Colonic mucosa (tissue), 4 donors: ENCODE measurements around the gene ALS2CL. TPM values are rescaled to one million over a fixed set of nuclear protein-coding genes. Genes with fewer than 3 reads are reported as not detected.

Source experiments
- DNase-seq: peaks from one replicate; pipeline ENCODE4 v3.0.0-alpha.2; 2020
- H3K27ac ChIP-seq: fragments of 200-600 bp; one replicate; pipeline ENCODE4 v1.8.0; 2021
- H3K27me3 ChIP-seq: fragments of 200-600 bp; one replicate; pipeline ENCODE4 v1.8.0; 2021
- H3K36me3 ChIP-seq: fragments of 200-600 bp; one replicate; pipeline ENCODE4 v1.8.0; 2021
- H3K4me1 ChIP-seq: fragments of 200-600 bp; one replicate; pipeline ENCODE4 v1.8.0; 2021; ENCODE audit warnings: mild to moderate bottlenecking
- H3K4me3 ChIP-seq: fragments of 200-600 bp; one replicate; pipeline ENCODE4 v1.8.0; 2021
- H3K9ac ChIP-seq, 2 donors: one replicate each; pipeline ENCODE4 v1.7.0; 2013; ENCODE audit warnings: control low read depth in 2 of 2, low read depth in 2 of 2, low read length in 2 of 2
- H3K9me3 ChIP-seq: fragments of 200-600 bp; one replicate; pipeline ENCODE4 v1.8.0; 2021
- intact Hi-C: fragments of 100-400 bp; cut with DNase I; formaldehyde crosslinking; loops from one replicate; pipeline ENCODE4 v1.14.1; 2022
- total RNA-seq, 2 donors: library from RNA; stranded (reverse); fragmentation: NEBNext Ultra II Directional in 1 of 2; extraction: Animal tissue kit (Norgen Biotek cat#: 25700) in 1 of 2; gene quantifications; one replicate each; pipeline ENCODE4 v1.2.1, GENCODE V29; 2021
- TF ChIP-seq, protein P1 (sequence below): fragments of 200-600 bp; IDR thresholded peaks from one replicate; pipeline ENCODE4 v1.8.0; 2022; ENCODE audit warnings: antibody characterized with exemption, mild to moderate bottlenecking
- donor health status: healthy.
- donor health status: DM: no; HTN: no; CAD: no.
- donor health status: DM: no; HTN: no; CAD: no.

The ALS2CL gene
- total RNA-seq, 2 donors from 2014 or later: 21.8 to 40.3 TPM

DNA sequence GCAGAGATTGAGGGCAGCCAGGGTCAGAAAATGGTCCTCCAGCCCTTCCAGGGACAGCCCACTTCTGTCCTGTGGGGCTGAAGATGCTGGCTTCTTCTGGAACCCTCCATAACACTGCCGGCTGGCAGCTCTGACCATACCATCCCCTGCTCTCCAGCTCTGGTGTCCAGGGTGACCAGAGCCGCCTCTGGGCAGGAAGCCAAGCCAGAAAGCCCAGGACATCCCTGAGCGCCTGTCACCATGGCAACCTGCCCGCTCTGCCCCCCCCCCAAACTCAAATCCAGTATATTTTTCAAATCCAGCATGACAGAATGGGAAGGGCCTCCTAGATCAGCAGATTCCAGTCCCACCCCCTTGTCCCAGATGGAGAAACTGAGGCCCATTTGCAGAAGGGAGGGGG is 7.3 kb upstream of the ALS2CL start:
- no peaks in the 10 kb centered on the region for H3K36me3 ChIP-seq
- intact Hi-C loops: loop anchor here (10.0 kb wide), 1 partner anchor 624 kb away; no protein-coding TSS in a partner anchor
- H3K9me3 ChIP-seq: no peaks in the 10 kb centered on the region
- H3K9ac ChIP-seq: no peak overlapping the region
- DNase-seq: no peak
- H3K27ac ChIP-seq: no peak overlapping the region
- H3K4me3 ChIP-seq: no peak overlapping the region
- TF ChIP-seq, protein P1, sequence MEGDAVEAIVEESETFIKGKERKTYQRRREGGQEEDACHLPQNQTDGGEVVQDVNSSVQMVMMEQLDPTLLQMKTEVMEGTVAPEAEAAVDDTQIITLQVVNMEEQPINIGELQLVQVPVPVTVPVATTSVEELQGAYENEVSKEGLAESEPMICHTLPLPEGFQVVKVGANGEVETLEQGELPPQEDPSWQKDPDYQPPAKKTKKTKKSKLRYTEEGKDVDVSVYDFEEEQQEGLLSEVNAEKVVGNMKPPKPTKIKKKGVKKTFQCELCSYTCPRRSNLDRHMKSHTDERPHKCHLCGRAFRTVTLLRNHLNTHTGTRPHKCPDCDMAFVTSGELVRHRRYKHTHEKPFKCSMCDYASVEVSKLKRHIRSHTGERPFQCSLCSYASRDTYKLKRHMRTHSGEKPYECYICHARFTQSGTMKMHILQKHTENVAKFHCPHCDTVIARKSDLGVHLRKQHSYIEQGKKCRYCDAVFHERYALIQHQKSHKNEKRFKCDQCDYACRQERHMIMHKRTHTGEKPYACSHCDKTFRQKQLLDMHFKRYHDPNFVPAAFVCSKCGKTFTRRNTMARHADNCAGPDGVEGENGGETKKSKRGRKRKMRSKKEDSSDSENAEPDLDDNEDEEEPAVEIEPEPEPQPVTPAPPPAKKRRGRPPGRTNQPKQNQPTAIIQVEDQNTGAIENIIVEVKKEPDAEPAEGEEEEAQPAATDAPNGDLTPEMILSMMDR: no peak
- H3K27me3 ChIP-seq: peaks cover 18% of the 10 kb centered on the region
- H3K4me1 ChIP-seq: peaks cover 3% of the 10 kb centered on the region

DNA sequence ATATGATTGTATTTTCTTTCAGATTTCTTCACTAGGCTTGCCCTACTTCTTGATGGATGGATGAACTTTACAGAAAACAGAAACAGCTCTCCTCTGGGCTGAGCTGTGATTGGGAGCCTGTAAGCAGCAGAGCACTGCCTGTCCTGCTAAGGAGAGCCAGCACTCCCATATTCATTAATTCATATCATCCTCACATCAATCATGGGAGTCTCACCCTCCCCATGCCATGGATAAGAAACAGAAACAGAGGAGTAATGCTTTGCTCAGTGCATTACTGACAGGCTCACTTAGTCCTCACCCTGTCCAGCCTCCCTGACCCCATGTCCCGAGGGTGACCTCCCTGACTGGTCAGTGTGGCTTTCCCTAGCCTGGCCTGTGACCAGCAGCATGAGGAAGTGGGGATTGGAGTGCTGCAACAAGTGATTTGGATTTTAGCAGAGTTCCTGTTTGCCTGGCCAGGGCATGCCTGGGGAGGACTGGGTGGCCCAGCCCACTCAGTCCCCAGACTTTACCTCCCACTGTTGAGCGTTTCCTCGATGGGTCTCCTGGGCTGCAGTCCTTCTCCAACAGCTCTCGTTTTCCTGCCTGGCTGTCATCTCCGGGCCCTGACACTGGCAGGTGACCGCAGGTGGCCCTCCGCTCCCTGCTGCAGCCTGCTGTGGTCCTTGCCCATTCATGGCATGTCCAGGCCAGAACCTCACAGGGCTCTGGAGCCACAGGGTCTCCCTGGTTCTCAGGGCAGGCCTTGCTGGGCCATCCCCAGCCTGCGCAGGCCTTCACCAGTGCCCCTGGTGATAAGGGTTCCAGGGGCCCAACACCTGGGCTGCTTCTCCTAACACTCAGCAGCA is 6.4 kb upstream of the ALS2CL start:
- H3K36me3 ChIP-seq: no peaks in the 10 kb centered on the region
- DNase-seq: no peak
- intact Hi-C loops: loop anchor here (10.0 kb wide), 1 partner anchor 625 kb away; no protein-coding TSS in a partner anchor
- no peak overlapping the region for H3K4me3 ChIP-seq
- TF ChIP-seq, protein P1: no peak
- H3K27me3 ChIP-seq: peaks cover 18% of the 10 kb centered on the region
- no peak overlapping the region for H3K27ac ChIP-seq
- peak overlapping the region in 1 of 2 donors; percentile 35 for H3K9ac ChIP-seq
- H3K4me1 ChIP-seq: peaks cover 3% of the 10 kb centered on the region
- H3K9me3 ChIP-seq: no peaks in the 10 kb centered on the region

DNA sequence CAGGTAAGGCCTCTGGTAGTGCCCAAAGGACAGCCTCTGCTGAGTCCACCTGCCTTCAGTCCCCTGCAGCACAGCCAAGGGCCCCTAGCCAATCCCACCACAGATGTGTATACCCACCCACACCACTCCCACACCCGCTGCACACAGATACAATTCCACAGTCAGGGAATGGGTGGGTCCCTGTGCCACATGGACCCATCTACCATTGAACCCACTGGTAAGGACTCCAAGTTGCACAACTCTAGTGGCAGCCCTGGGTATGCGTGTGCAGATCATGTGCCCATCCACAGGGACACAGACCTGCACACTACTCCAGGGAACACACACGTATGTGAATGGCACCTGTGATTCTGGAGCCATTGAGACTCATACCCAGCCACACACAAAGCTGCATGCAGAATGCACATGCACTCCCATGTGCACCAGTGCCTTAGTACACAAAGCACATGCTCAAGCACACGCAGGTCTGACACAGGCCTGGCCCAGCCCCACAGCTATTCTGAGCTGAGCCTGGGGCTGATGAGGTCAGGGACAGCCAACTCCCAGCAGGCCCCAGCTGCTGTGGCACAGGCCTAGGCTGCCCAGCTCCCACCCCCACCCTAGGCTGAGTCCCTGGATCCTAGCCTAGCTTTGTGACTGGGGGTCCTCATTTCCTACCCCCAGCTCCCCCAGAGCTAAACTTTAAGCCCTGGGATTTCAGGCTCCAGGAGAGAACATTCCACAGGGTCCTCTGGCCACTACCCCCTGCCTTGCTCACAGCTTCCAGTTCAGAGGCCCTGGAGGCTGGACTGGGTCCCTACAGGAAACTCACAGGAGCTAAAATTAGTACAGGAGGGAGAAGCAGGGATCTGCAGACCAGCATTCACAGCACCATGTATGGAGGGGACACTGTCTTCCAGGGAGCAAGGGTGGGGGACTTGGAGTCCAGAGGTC is 2.7 kb upstream of the ALS2CL start:
- Histone ChIP-seq H3K4me3 (no peak overlapping the region), H3K9ac (no peak overlapping the region), H3K36me3 (no peaks in the 10 kb centered on the region), H3K4me1 (peaks cover 3% of the 10 kb centered on the region), H3K9me3 (no peaks in the 10 kb centered on the region), H3K27ac (peak overlapping the region; percentile 1), H3K27me3 (peaks cover 11% of the 10 kb centered on the region)
- TF ChIP-seq, protein P1: no peak
- intact Hi-C loops: no loop called here
- DNase-seq: no peak

DNA sequence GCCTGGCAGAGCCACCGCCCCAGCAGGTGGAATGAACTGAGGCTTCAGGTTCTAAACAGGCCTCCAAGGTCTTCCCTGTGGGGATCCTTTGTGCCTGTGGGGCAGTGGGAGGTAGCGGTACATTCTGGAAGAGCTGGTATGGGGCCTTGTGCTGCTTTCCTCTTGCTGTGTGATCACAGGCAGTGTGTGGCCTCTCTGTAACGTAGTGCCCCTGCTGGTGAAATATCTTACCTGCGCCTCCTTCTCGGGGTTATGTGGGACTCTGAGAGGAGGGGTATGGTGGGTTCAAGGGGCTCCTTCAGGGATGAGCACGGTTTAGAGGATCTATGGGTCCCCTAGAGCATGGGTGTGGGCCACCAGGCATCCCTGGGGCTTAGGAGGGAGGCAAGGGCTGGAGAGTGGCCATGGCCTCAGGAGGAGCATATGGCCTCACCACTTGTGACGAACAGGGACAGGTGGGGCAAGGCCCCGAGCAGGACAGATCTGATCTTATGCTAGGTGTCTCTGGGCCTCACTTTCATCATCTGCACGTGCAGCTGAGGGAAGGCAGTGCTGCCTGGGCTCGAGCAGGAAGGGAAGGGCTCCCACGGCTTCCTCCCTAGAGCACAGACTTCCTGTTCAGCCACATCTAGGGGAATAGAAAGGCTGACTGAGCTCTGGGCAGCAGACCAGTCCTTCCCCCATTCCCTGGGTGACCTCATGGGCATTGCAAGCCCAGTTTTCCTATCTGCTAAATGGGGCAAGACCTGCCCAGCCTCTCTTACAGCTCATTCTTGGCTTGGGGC is 1.9 kb upstream of the ALS2CL start:
- Histone ChIP-seq H3K4me1 (peaks cover 3% of the 10 kb centered on the region), H3K36me3 (no peaks in the 10 kb centered on the region), H3K27me3 (peaks cover 2% of the 10 kb centered on the region), H3K4me3 (no peak overlapping the region), H3K9me3 (no peaks in the 10 kb centered on the region), H3K27ac (no peak overlapping the region), H3K9ac (no peak overlapping the region)
- peak; percentile 42 for DNase-seq
- TF ChIP-seq, protein P1: peak; percentile 25
- intact Hi-C loops: no loop called here

DNA sequence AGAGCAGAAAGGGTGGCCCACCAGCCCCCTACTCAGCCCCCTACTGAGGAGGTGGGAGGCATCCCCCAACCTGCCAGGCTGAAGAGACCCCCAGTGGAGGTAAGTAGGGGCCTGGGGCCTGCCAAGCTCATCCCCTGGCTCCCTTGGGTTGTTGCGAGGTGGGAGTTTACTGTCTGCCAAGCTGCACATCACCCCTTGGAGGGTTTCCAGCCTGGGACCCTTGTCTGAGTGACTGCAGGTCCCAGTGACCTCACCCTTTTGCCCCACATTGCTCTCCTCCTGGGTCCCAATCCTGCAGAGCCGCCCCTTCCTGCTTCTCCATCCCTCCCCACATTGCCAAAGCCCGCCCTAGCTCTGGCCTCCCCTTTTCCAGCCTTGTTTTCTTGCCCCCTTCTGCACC is 1.0 kb upstream of the ALS2CL start:
- no peak overlapping the region for H3K27ac ChIP-seq
- H3K36me3 ChIP-seq: no peaks in the 10 kb centered on the region
- H3K9me3 ChIP-seq: no peaks in the 10 kb centered on the region
- DNase-seq: no peak
- TF ChIP-seq, protein P1: no peak
- no peak overlapping the region for H3K4me3 ChIP-seq
- intact Hi-C loops: no loop called here
- no peaks in the 10 kb centered on the region for H3K27me3 ChIP-seq
- H3K9ac ChIP-seq: no peak overlapping the region
- peaks cover 3% of the 10 kb centered on the region for H3K4me1 ChIP-seq
